ENCODE data around the gene CREB5.
A peak's percentile ranks its signal among the peaks of the same experiment; 100 is the strongest.

Gene CREB5

GRCh38 chr7:28682801-28683200 lies 270.5 kb downstream of the CREB5 start:
- no peak overlapping the region for H3K27ac ChIP-seq
- no peak for TF ChIP-seq CTCF (conservative IDR thresholded peaks at IDR 0.05)

GRCh38 chr7:28684650-28685241 lies 272.4 kb downstream of the CREB5 start:
- TF ChIP-seq CTCF (conservative IDR thresholded peaks at IDR 0.05): no peak
- H3K27ac ChIP-seq: no peak overlapping the region

- no peak for TF ChIP-seq CTCF (conservative IDR thresholded peaks at IDR 0.05)
- H3K27ac ChIP-seq: no peak overlapping the region
Observed at GRCh38 chr7:28685242-28685643, 272.9 kb downstream of the CREB5 start.

GRCh38 chr7:28685644-28686417 lies 273.5 kb downstream of the CREB5 start:
- no peak for TF ChIP-seq CTCF (conservative IDR thresholded peaks at IDR 0.05)
- 0 out of 2 replicates have a peak overlapping the region, but pooled peaks have one; percentile 18 for H3K27ac ChIP-seq

GRCh38 chr7:28686418-28686800 lies 274.1 kb downstream of the CREB5 start:
- H3K27ac ChIP-seq: 0 out of 2 replicates have a peak overlapping the region, but pooled peaks have one; percentile 18

GRCh38 chr7:28687537-28687936 lies 275.2 kb downstream of the CREB5 start:
- TF ChIP-seq CTCF (conservative IDR thresholded peaks at IDR 0.05): no peak

More at GRCh38 chr7:28686418-28686800, 274.1 kb downstream of the CREB5 start:
- TF ChIP-seq CTCF (conservative IDR thresholded peaks at IDR 0.05): no peak

GRCh38 chr7:28688174-28688573 lies 275.9 kb downstream of the CREB5 start:
- no peak overlapping the region for H3K27ac ChIP-seq
- TF ChIP-seq CTCF (conservative IDR thresholded peaks at IDR 0.05): no peak

More at GRCh38 chr7:28687537-28687936, 275.2 kb downstream of the CREB5 start:
- no peak overlapping the region for H3K27ac ChIP-seq

Measured in VCaP (cell line).